Measurements from ENCODE around the gene PEA15.

Gene PEA15

DNA sequence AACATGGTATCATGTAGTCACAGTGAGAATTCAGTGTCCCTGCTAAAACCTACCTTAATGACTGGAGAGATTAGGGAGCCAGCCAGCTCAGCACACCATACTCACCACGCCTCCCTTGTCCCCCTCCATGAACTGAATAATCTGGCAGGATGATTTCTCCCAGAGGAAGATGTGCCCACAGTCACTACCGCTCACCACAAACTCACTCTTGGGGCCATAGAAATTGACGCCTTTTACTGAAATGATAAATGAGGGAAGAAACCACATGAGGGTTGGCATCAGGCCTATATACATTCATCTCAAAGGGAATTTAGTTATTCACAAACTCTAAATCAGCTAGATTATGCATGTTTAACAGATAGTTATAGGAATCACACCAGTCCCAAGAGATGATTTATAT, 17.4 kb downstream of the PEA15 start:
- H3K4me3 ChIP-seq (replicated peaks; ENCODE audit: low read depth, low read length), result no peak overlapping the region
- DNase-seq (ENCODE audit: low read depth), result no peak
- TF ChIP-seq CTCF (IDR thresholded peaks at IDR 0.05; ENCODE audit: low read length, missing control alignments), result no peak

GRCh38 chr1:160224606-160225005, 19.4 kb downstream of the PEA15 start:
- no peak overlapping the region for H3K4me3 ChIP-seq (replicated peaks; ENCODE audit: low read depth, low read length)
- TF ChIP-seq CTCF (IDR thresholded peaks at IDR 0.05; ENCODE audit: low read length, missing control alignments), result no peak
- no peak for DNase-seq (ENCODE audit: low read depth)

GRCh38 chr1:160225345-160225744, 20.2 kb downstream of the PEA15 start:
- DNase-seq (ENCODE audit: low read depth), result no peak
- no peak for TF ChIP-seq CTCF (IDR thresholded peaks at IDR 0.05; ENCODE audit: low read length, missing control alignments)
- no peak overlapping the region for H3K4me3 ChIP-seq (replicated peaks; ENCODE audit: low read depth, low read length)

DNA sequence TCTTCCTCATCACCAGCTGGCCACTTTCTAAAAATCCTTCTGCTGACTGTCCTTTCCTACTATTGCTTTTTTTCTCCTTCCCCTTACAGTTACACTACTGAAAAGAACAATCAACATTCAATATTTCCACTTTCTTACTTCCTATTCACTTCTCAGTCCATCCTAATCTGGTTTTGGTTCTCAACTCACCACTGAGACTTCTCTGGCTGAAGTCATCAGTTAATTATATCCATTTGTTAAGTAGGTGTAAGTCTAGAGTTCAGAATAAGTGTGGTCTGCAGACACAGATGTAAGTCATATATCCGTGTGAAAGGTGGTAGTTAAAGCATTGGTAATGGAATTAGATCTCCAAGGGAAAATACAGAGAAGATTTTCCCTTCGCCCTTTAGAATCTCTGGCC, 21.4 kb downstream of the PEA15 start:
- no peak for TF ChIP-seq CTCF (IDR thresholded peaks at IDR 0.05; ENCODE audit: low read length, missing control alignments)
- no peak for DNase-seq (ENCODE audit: low read depth)
- no peak overlapping the region for H3K4me3 ChIP-seq (replicated peaks; ENCODE audit: low read depth, low read length)

DNA sequence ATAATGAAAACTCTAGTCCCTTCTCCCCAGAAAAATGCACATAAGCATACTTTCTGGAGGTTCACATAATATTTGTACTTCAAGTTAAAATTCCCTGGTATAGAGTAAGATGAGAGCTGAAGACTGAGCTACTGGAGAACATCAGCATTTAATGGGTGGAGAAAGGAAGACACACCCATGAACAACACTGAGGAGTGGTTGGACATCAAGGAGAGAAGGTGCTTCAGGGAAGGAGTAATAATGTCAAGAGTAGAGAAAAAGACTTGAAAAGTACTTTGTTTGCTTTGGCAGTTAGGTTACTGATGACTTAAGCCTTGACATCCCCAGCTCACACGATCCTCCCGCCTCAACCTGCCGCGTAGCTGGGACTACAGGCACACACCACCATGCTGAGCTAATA, 21.9 kb downstream of the PEA15 start:
- TF ChIP-seq CTCF (IDR thresholded peaks at IDR 0.05; ENCODE audit: low read length, missing control alignments), result no peak
- no peak overlapping the region for H3K4me3 ChIP-seq (replicated peaks; ENCODE audit: low read depth, low read length)
- no peak for DNase-seq (ENCODE audit: low read depth)

GRCh38 chr1:160227561-160227960, 22.4 kb downstream of the PEA15 start:
- no peak overlapping the region for H3K4me3 ChIP-seq (replicated peaks; ENCODE audit: low read depth, low read length)
- DNase-seq (ENCODE audit: low read depth), result no peak
- no peak for TF ChIP-seq CTCF (IDR thresholded peaks at IDR 0.05; ENCODE audit: low read length, missing control alignments)

DNA sequence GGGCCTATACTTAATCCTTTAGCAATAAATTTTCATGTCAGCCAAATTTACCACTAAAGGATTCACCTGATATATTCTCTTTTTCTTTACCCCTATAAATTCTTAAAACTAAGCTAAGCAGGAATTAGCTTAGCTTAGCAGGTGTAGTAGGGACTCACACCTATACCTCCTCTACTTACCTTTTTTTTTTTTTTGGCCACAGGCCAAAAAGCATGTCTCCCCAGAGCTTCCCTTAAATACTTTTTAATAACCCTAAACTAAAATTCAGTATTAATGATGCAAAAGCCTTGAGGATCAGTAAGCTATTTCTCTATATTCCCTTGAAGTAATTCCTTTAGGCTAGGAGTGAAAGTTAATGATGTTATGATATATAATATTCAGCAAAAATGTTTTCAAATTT, 23.2 kb downstream of the PEA15 start:
- no peak for DNase-seq (ENCODE audit: low read depth)
- no peak overlapping the region for H3K4me3 ChIP-seq (replicated peaks; ENCODE audit: low read depth, low read length)
- no peak for TF ChIP-seq CTCF (IDR thresholded peaks at IDR 0.05; ENCODE audit: low read length, missing control alignments)
